Activated CD8-positive, alpha-beta memory T cell treated with anti-CD3 and anti-CD28 coated beads, Interleukin-2, amount 50 U/mL, for 24 hours (primary cell): ENCODE measurements around the gene HSD17B14.
"Not testable (repeated sequence)": the region's sequence is repeated elsewhere in the genome, so short reads cannot be mapped to it uniquely, and the experiment has no call there.

Experiments used
- DNase-seq: peaks from one replicate; pipeline ENCODE4 v3.0.0-alpha.2; 2020; ENCODE audit errors: extremely low read depth

The HSD17B14 gene

DNA sequence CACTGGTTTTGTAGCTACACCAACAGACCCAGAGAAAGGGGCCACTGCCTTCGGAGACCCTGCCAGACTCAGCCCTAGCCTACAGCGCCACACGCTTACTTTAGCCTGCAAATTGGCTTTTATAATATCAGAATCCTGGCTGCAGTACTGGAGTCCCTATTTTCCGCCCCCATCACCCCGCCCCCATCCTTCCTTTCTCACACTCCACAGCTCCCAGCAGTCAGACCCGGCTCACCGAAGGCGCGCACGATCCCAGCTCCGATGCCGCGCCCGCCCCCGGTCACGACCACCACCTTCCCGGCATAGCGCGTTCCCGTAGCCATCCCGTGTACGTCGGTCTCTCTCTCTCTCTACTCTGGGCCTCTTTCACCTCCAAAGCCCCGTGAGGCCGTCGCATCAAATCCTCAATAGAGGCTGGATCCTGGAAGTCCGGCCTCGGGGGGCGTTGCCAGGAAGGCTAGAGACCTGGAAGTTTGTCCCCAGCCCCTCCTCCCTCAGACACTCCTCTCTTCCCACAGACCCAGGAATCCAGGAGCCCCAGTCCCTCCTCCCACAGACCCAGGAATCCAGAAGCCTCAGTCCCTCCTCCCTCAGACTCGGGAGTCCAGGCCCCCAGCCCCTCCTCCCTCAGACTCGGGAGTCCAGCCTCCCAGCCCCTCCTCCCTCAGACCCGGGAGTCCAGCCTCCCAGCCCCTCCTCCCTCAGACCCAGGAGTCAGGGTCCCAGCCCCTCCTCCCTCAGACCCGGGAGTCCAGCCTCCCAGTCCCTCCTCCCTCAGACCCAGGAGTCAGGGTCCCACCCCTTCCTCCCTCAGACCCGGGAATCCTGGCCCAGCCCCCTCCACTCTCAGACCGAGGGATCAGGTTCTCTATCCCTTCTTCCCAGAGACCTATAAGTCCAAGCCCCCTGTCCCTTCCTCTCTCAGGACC lies at the start of gene HSD17B14:
Gene HSD17B14, minus strand, starts transcription at position 403 of the 929 bp plus-strand sequence. Its CDS starts 80 bp downstream, at position 323.
- DNase-seq, result no peak

- DNase-seq, result no peak
These were observed 47.4 kb upstream of the HSD17B14 start for GRCh38 chr19:48883726-48884125.

DNA sequence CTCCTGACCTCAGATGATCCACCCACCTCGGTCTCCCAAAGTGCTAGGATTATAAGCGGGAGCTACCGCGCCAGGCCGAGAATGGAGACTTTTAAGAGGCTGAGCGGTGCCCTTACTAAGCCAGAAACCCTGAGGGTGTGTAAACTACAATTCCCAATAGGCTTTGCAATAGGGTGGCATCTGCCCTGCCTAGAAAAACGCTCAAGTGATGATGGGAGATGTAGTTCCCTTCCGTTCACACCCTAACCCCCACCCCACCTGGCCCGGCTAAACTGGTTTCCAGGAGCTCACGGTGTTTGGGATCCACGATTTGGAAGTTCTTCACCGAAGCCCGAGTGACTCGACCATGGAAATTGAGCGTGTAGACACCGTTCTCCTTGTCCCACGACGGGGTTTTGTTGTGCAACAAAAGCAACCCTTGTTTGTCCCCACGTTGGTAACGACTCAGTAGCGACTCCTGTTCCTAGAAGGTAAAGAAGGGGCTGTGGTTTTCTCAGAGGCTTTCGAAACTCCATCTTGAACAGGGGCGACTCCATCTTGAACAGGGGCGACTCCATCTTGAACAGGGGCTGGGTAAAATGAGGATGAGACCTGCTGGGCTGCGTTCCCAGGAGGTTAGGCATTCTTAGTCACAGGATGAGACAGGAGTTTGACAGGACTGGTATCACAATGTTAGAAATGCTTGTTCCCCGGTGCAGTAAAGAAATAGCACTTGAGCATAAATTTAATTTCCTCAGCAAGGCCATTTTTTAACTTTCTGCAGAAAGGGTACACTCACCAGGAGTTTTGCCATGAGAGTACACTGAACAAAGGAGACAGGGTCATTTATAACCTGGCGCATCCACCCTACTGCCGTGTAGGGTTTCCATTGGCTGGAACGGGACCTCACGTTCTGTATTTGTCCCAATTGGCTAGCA lies 45.7 kb upstream of the HSD17B14 start:
- DNase-seq, result no peak

GRCh38 chr19:48879696-48880095 lies 43.4 kb upstream of the HSD17B14 start:
- DNase-seq, result not testable (repeated sequence)

DNA sequence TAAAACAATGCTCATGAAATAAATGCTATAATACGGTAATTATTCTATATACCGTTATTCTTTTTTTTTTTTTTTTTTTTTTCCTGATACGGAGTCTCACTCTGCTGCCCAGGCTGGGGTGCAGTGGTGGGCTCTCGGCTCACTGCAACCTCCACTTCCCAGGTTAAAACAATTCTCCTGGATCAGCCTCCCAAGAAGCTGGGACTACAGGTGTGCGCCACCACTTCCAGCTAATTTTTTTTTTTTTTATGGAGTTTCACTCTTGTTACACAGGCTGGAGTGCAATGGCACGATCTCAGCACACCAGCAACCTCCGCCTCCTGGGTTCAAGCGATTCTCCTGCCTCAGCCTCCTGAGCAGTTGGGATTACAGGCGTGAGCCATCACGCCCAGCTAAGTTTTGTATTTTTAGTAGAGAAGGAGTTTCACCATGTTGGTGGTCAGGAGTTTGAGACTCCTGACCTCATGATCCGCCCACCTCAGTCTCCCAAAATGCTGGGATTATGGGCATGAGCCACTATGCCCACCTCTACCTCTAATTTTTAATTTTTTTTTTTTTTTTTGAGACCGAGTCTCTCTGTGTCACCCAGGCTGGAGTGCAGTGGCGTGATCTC lies 42.8 kb upstream of the HSD17B14 start:
- no peak for DNase-seq

DNA sequence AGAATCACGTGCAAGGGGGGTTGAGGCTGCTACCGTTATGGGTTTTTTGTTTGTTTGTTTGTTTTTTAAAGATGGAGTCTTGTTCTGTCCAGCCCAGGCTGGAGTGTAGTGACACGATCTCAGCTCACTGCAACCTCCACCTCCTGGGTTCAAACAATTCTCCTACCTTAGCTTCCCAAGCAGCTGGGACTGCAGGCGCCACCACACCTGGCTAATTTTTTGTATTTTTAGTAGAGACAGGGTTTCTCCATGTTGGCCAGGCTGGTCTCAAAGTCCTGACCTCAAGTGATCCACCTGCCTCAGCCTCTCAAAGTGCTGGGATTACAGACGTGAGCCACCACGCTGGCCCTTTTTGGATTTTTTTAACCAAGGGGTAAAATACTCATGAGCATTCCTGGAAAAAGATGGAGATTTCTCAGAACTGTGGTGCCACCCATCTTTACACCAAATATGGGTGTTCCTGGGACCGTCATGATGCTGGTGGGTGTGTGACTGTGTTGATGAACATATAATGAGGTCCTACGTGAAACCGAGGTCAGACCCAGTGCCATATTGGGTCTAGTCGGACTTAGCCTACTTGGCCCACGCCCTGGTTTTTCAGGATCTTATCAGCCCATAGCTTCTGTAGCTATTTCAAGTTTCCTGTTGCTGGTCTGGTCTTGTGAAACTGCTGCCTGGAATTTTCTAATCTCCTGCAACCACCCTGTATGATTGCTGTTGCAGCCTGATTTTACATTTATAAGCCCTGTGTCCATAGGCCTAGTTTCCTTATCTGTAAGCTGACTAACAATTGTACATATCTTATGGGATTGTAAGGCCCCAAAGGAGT lies 42.1 kb upstream of the HSD17B14 start:
- DNase-seq, result no peak

- no peak for DNase-seq
These were observed 41.5 kb upstream of the HSD17B14 start for GRCh38 chr19:48877855-48878195.

DNA sequence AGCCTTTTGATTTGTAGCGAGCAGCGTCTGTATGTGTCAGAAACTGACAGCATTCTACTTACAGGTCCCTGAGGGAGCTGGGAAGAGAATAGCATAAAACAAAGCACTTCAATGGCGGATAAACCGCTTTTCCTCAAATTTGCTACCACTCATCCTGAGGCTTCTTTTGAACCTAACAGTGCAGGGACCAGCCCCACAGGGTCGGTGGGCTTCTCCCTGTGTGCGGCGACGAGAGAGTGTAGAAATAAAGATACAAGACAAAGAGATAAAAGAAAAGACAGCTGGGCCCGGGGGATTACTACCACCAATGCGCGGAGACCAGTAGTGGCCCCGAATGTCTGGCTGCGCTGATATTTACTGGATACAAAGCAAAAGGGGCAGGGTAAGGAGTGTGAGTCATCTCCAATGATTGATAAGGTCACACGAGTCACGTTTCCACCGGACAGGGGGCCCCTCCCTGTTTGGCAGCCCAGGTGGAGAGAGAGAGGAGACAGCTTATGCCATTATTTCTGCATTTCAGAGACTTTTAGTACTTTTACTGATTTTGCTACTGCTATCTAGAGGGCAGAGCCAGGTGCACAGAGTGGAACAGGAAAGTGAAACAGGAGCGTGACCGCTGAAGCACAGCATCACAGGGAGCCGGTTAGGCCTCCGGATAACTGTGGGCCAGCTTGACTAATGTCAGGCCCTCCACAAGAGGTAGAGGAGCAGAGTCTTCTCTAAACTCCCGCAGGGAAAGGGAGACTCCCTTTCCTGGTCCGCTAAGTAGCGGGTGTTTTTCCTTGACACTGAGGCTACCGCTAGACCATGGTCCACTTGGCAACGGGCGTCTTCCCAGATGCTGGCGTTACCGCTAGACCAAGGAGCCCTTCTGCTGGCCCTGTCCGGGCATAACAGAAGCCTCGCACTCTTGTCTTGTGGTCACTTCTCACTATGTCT lies 40.0 kb upstream of the HSD17B14 start:
- not testable (repeated sequence) for DNase-seq

DNA sequence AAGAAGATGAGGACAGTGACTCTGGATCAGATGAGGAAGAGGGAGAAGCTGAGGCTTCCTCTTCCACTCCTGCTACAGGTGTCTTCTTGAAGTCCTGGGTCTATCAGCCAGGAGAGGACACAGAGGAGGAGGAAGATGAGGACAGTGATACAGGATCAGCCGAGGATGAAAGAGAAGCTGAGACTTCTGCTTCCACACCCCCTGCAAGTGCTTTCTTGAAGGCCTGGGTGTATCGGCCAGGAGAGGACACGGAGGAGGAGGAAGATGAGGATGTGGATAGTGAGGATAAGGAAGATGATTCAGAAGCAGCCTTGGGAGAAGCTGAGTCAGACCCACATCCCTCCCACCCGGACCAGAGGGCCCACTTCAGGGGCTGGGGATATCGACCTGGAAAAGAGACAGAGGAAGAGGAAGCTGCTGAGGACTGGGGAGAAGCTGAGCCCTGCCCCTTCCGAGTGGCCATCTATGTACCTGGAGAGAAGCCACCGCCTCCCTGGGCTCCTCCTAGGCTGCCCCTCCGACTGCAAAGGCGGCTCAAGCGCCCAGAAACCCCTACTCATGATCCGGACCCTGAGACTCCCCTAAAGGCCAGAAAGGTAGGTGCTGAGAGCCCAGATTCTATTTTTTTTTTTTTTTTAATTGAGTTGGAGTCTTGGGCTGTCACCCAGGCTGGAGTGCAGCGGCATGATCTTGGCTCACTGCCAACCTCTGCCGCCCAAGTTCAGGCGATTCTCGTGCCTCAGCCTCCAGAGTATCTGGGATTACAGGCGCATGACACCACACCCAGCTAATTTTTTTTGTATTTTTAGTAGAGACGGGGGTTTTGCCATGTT lies 38.2 kb upstream of the HSD17B14 start:
- DNase-seq, result no peak

GRCh38 chr19:48873476-48874302 lies 37.4 kb upstream of the HSD17B14 start:
- DNase-seq, result no peak

DNA sequence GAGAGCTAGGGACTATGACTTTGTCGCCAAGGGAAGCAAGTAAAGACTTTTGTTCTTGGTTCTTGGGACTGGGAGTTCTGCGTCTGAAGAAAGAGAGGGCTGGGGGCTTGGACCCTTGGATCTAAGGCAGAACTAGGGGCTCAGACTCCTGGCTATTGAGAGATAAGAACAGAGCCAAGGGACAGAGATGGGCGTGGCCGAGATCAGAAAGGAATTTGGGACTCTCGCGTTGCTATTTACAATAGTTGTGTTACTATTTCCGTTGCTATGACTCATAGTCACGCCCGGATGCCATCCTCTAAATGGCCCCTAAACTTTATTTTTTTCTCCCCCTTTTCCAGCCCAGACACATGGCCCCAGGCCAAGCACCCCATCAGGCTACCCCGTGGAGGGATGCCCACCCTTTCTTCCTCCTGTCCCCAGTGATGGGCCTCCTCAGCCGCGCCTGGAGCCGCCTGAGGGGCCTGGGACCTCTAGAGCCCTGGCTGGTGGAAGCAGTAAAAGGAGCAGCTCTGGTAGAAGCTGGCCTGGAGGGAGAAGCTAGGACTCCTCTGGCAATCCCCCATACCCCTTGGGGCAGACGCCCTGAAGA lies 36.7 kb upstream of the HSD17B14 start:
- DNase-seq, result peak; percentile 47

GRCh38 chr19:48872182-48872883 lies 36.0 kb upstream of the HSD17B14 start, which contains the start of gene PPP1R15A:
Gene PPP1R15A, plus strand, starts transcription at chr19:48872421. Its CDS starts 813 bp downstream, at chr19:48873234.
- peak; percentile 97 for DNase-seq

DNA sequence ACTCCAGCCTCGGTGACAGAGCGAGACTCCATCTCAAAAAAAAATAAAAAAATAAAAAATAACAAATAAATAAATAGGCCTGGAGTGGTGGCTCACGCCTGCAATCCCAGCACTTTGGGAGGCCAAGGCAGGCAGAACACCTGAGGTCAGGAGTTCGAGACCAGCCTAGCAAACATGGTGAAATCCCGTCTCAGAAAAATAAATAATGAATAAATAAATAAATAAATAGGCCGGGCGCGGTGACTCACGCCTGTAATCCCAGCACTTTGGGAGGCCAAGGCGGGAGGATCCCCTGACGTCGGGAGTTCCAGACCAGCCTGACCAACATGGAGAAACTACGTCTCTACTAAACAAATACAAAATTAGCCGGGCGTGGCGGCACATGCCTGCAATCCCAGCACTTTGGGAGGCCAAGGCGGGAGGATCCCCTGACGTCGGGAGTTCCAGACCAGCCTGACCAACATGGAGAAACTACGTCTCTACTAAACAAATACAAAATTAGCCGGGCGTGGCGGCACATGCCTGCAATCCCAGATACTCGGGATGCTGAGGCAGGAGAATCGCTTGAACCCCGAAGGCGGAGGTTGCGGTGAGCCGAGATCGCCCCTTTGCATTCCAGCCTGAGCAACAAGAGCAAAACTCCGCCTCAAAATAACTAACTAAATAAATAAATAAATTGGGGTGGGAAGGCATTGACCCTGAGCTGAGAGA lies 35.3 kb upstream of the HSD17B14 start:
- DNase-seq, result not testable (repeated sequence)

DNA sequence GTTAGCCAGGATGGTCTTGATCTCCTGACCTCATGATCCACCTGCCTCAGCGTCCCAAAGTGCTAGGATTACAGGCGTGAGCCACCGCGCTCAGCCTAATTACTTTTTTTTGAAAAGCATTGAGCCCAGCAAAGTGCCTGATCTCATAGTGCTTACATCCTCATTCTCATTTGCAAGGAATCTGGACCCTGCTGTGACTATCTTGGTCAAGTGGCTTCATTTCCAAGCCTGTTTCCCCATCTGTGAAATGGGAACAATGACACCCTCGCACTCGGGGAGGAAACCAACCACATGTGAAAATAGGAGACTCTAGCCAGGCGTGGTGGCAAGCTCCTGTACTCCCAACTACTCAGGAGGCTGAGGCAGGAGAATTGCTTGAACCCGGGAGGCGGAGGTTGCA lies 33.8 kb upstream of the HSD17B14 start:
- DNase-seq, result no peak

DNA sequence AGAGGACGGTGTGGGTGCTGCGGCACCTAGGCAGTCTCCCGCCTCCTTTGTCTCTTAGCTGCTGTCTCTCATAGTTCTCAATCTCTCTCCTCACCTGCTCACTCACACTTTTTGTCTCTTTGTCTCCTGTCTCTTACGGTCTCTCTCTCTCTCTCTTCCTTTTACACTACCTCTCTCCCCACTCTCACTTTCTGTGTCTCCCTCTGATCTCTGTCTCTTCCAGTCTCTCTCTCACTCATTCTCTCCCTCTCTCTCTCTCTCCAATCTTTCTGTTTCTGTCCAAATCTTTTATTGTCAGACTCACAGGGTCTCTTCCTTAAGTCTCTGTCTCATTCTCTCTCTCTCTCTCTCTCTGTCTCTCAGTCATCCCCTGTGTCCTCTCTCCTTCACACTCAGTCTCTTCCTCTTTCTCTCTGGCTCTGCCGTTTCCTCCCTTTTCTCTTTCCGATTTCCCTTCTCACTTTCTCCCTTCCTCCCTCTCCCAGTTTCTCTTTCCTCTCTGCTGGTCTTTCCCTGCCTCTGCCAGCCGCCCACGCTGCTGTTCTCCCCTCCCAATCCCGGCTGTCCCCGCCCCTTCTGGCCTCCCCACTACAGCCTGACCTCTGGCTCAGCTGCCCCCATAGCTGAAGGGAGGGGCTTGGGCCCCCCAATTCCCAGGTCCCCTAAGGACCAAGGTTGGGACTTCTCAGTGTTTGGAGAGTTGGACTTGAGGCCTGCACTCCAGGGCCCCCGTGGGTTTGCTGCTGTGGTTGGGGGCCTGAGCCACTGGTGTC lies 32.0 kb upstream of the HSD17B14 start, which contains the start of gene PLEKHA4:
Gene PLEKHA4, minus strand, starts transcription at position 504 of the 773 bp plus-strand sequence. CDS start 997 bp downstream, outside the sequence.
- DNase-seq, result no peak

DNA sequence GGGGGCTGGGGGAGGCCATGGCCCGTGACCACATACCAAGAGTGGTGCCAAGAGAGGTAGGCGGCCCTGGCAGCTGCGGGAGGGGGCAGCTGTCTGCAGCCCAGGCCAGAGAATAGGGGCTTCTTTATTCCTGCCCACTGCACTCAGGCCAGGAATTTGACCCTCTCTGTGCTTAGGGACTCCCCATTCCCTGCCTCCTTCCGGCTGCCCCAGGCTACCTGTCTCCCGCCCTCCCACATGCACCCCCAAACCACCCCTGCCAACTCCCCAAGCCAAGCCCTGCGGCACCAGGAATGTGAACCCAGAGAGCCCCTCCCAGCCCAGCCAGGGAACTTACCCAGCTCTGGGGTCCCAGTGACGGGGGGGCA lies 31.4 kb upstream of the HSD17B14 start:
- no peak for DNase-seq
